ENCODE data around the gene TEX29. TPM values are rescaled to one million over a fixed set of nuclear protein-coding genes. Genes with fewer than 3 reads are reported as not detected.

Gene TEX29
- total and polyA plus RNA-seq, 8 donors: 0.35 to 1.2 (median 0.58) TPM

GRCh38 chr13:111288276-111288675 is 32.2 kb upstream of the TEX29 start:
- TF ChIP-seq CTCF (IDR thresholded peaks at IDR 0.05): no peak
- H3K36me3 ChIP-seq: peaks cover 0 to 98% of the 10 kb centered on the region in 2 donors
- no peaks in the 10 kb centered on the region for H3K27me3 ChIP-seq
- H3K9me3 ChIP-seq: no peaks in the 10 kb centered on the region
- no peaks in the 10 kb centered on the region for H3K4me1 ChIP-seq
- intact Hi-C loops (cut with DNase I): no loop called here
- no peak for ATAC-seq
- no peak overlapping the region for H3K27ac ChIP-seq
- no peak for DNase-seq
- no peak overlapping the region for H3K4me3 ChIP-seq

- DNase-seq (no peak), ATAC-seq (no peak)
- Histone ChIP-seq H3K4me1 (no peaks in the 10 kb centered on the region), H3K9me3 (no peaks in the 10 kb centered on the region), H3K36me3 (peaks cover 0 to 98% of the 10 kb centered on the region in 2 donors), H3K4me3 (no peak overlapping the region), H3K27me3 (no peaks in the 10 kb centered on the region), H3K27ac (no peak overlapping the region)
- intact Hi-C loops (cut with DNase I): no loop called here
- no peak for TF ChIP-seq CTCF (IDR thresholded peaks at IDR 0.05)
Measured at GRCh38 chr13:111289251-111289650, 31.2 kb upstream of the TEX29 start.

GRCh38 chr13:111291908-111292307 is 28.5 kb upstream of the TEX29 start:
- Histone ChIP-seq H3K27ac (no peak overlapping the region), H3K36me3 (peaks cover 0 to 88% of the 10 kb centered on the region in 2 donors), H3K4me1 (no peaks in the 10 kb centered on the region), H3K27me3 (no peaks in the 10 kb centered on the region), H3K4me3 (no peak overlapping the region), H3K9me3 (no peaks in the 10 kb centered on the region)
- ATAC-seq (no peak), DNase-seq (no peak)
- intact Hi-C loops (cut with DNase I): no loop called here
- no peak for TF ChIP-seq CTCF (IDR thresholded peaks at IDR 0.05)

GRCh38 chr13:111292710-111293485 is 27.5 kb upstream of the TEX29 start:
- no peak for DNase-seq
- no peaks in the 10 kb centered on the region for H3K9me3 ChIP-seq
- TF ChIP-seq CTCF (IDR thresholded peaks at IDR 0.05): no peak
- no peak for ATAC-seq
- no peak overlapping the region for H3K27ac ChIP-seq
- H3K27me3 ChIP-seq: no peaks in the 10 kb centered on the region
- H3K36me3 ChIP-seq: peaks cover 0 to 86% of the 10 kb centered on the region in 2 donors
- intact Hi-C loops (cut with DNase I): no loop called here
- no peak overlapping the region for H3K4me3 ChIP-seq
- H3K4me1 ChIP-seq: no peaks in the 10 kb centered on the region

GRCh38 chr13:111295886-111296285 is 24.6 kb upstream of the TEX29 start:
- Histone ChIP-seq H3K4me1 (no peaks in the 10 kb centered on the region), H3K4me3 (no peak overlapping the region), H3K9me3 (no peaks in the 10 kb centered on the region), H3K27me3 (no peaks in the 10 kb centered on the region), H3K36me3 (peaks cover 0 to 87% of the 10 kb centered on the region in 2 donors), H3K27ac (no peak overlapping the region)
- TF ChIP-seq CTCF (IDR thresholded peaks at IDR 0.05): no peak
- intact Hi-C loops (cut with DNase I): no loop called here
- DNase-seq: no peak
- no peak for ATAC-seq

Measured in left lung (tissue), 10 donors.